ENCODE data around the gene DNAJA3.
A peak's percentile ranks its signal among the peaks of the same experiment; 100 is the strongest.

Gene DNAJA3

DNA sequence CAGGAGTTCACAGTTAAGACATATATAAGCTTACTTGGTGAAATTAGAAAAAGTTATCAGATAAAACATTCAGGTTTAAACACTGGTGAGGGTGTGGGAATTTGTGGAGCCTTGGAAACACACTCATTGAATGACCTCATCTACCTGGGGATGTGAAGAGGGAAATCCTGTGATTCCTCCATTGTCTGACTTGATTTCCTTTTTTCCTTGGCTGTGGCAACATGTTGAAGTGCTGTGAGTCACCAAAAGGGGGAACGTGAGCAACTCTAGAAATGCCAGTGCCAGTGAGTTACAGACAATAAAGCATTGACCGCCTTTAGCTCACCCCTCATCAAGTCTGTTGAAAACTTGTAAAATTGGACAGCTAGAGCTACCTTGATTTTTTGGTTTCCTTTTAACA is 52.3 kb downstream of the DNAJA3 start:
- no peaks in the 10 kb centered on the region for H3K27me3 ChIP-seq (ENCODE audit: control insufficient read depth, insufficient read depth, low read length)
- no peaks in the 10 kb centered on the region for H3K36me3 ChIP-seq (ENCODE audit: control insufficient read depth, insufficient read depth, low read length)
- no peaks in the 10 kb centered on the region for H3K9me3 ChIP-seq (ENCODE audit: control insufficient read depth, low read length)
- H2AFZ ChIP-seq = no peak overlapping the region
- TF ChIP-seq CTCF (IDR thresholded peaks at IDR 0.05) = no peak
- H3K79me2 ChIP-seq = peaks cover 4% of the 10 kb centered on the region
- no peak overlapping the region for H3K9ac ChIP-seq
- H3K4me1 ChIP-seq = peaks cover 17% of the 10 kb centered on the region
- no peak overlapping the region for H3K27ac ChIP-seq
- H3K4me2 ChIP-seq (ENCODE audit: low read length) = peak overlapping the region; percentile 3
- H3K4me3 ChIP-seq (ENCODE audit: low read depth, low read length) = no peak overlapping the region

- H3K79me2 ChIP-seq = peaks cover 29% of the 10 kb centered on the region
- no peak overlapping the region for H3K4me2 ChIP-seq (ENCODE audit: low read length)
- no peak overlapping the region for H3K4me3 ChIP-seq (ENCODE audit: low read depth, low read length)
- no peaks in the 10 kb centered on the region for H3K9me3 ChIP-seq (ENCODE audit: control insufficient read depth, low read length)
- H3K27ac ChIP-seq = peak overlapping the region; percentile 80
- peak overlapping the region; percentile 16 for H2AFZ ChIP-seq
- H3K36me3 ChIP-seq (ENCODE audit: control insufficient read depth, insufficient read depth, low read length) = no peaks in the 10 kb centered on the region
- H3K4me1 ChIP-seq = peaks cover 14% of the 10 kb centered on the region
- no peaks in the 10 kb centered on the region for H3K27me3 ChIP-seq (ENCODE audit: control insufficient read depth, insufficient read depth, low read length)
- H3K9ac ChIP-seq = peak overlapping the region; percentile 14
- TF ChIP-seq CTCF (IDR thresholded peaks at IDR 0.05) = no peak
Measured at GRCh38 chr16:4481526-4481925, 55.9 kb downstream of the DNAJA3 start.

- H3K27me3 ChIP-seq (ENCODE audit: control insufficient read depth, insufficient read depth, low read length) = no peaks in the 10 kb centered on the region
- peaks cover 14% of the 10 kb centered on the region for H3K4me1 ChIP-seq
- no peak overlapping the region for H3K4me3 ChIP-seq (ENCODE audit: low read depth, low read length)
- no peaks in the 10 kb centered on the region for H3K9me3 ChIP-seq (ENCODE audit: control insufficient read depth, low read length)
- no peak overlapping the region for H3K4me2 ChIP-seq (ENCODE audit: low read length)
- peak overlapping the region; percentile 80 for H3K27ac ChIP-seq
- peak overlapping the region; percentile 14 for H3K9ac ChIP-seq
- H2AFZ ChIP-seq = peak overlapping the region; percentile 16
- TF ChIP-seq CTCF (IDR thresholded peaks at IDR 0.05) = no peak
- no peaks in the 10 kb centered on the region for H3K36me3 ChIP-seq (ENCODE audit: control insufficient read depth, insufficient read depth, low read length)
- H3K79me2 ChIP-seq = peaks cover 28% of the 10 kb centered on the region
Measured at GRCh38 chr16:4481963-4482362, 56.3 kb downstream of the DNAJA3 start.

DNA sequence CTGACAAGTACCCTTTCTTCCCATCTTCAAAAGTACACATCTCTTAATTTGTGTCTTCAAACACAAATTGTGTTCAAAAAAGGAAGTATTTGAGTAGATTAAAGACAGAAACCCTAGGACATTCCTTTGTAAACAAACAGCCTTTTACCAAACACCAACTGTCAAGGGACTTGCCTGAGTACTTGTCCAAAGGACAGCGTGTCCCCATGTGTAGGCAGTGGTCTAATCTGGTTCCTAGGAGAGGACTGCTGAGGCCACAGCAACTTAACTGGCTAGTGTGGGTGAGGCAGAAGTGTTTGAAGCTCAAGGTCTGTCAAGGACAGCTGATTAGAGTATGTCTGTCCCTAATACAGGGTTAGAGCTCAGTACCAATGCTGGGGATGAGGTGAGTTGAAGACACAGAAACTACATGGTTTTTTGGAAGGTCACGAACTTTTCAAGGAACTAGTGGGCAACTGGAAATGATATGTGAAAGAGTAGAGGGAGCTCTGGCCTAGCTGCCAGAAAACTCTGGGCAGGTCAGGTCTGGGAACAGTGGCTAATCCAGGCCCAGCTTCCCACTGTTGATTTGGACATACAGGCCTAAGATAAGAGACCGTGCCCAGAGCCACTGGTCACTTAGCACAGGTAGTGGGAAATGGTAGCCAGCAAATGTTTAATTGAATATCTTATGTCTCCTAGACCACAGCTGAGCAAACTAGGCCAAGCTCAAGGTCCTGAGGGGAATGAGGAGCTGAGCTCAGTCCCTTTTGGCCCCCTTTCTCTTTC is 60.6 kb downstream of the DNAJA3 start:
- Histone ChIP-seq H3K4me2 (ENCODE audit: low read length) (no peak overlapping the region), H3K36me3 (ENCODE audit: control insufficient read depth, insufficient read depth, low read length) (no peaks in the 10 kb centered on the region), H3K9ac (no peak overlapping the region), H3K9me3 (ENCODE audit: control insufficient read depth, low read length) (no peaks in the 10 kb centered on the region), H3K27ac (peak overlapping the region; percentile 39), H3K4me3 (ENCODE audit: low read depth, low read length) (no peak overlapping the region), H2AFZ (no peak overlapping the region), H3K79me2 (peaks cover 51% of the 10 kb centered on the region), H3K27me3 (ENCODE audit: control insufficient read depth, insufficient read depth, low read length) (no peaks in the 10 kb centered on the region), H3K4me1 (peaks cover 13% of the 10 kb centered on the region)
- no peak for TF ChIP-seq CTCF (IDR thresholded peaks at IDR 0.05)
